Activated CD4-positive, alpha-beta T cell treated with anti-CD3 and anti-CD28 coated beads, Interleukin-2, Interleukin-4, amounts not matched to agents 100 ng/mL and 50 ng/mL, durations not matched to agents 16 hours and 8 hours (primary cell): ENCODE results near the gene TNIP1.

ENCODE experiments used
- DNase-seq: peaks from one replicate; pipeline ENCODE4 v3.0.0-alpha.2; 2020; ENCODE audit warnings: low spot score

TNIP1 gene

DNA sequence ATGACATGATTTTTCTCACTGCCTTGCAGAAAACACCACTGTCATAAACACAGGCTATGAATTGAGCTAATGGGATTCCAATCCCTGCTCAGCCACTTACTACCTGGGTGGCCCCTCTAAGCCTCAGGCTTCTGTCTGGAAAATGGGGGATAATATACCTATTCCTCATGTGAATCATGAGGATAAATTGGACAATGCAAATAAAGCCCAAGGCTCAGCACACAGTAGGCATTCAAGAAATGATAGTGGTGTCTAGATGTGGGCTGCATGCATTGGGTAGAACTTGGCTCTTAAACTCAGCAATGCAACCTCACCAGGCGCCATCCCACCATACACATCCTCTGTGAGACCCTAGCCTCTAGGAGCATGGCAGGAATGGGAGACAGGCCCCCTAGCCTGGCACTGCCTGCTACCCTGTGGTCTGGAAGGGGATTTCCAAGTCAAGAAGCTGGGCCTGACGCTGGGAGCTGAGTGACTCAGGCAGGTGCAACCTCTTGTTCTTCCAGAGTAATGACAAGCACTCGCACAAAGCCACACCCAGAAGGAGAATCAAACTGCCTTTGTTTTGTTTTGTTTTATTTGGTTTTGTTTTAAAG lies 2.3 kb upstream of the TNIP1 start:
- peak; percentile 83 for DNase-seq

DNA sequence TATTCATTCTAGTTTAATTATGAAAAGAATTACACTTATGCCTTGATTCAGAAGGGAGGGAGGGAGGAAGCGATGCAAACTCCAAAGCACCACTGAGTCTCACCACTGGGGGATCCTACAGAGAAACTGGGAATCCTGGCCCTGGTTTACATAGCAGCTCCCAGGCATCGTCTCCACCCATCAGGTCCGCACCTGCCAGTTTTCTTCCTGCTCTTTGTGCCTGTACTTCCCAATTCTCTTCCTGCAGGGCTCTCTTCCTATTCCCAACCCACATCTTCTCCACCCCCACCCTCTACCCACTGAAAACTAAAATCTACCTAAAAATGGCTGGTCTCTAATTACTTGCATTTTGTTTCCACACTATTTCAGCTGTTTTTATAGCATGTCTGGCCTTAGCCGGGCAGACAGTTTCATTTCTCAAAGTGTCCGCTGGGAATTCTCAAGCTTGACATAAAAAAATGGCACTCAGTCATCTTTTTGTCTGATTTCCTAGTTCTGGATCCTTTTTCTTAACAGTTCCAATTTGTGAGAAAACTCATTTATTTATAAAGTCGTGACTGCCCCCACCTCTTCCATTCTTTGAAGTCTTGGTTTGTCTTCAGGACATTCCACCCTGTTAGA lies 1.6 kb upstream of the TNIP1 start:
- DNase-seq, result no peak

DNA sequence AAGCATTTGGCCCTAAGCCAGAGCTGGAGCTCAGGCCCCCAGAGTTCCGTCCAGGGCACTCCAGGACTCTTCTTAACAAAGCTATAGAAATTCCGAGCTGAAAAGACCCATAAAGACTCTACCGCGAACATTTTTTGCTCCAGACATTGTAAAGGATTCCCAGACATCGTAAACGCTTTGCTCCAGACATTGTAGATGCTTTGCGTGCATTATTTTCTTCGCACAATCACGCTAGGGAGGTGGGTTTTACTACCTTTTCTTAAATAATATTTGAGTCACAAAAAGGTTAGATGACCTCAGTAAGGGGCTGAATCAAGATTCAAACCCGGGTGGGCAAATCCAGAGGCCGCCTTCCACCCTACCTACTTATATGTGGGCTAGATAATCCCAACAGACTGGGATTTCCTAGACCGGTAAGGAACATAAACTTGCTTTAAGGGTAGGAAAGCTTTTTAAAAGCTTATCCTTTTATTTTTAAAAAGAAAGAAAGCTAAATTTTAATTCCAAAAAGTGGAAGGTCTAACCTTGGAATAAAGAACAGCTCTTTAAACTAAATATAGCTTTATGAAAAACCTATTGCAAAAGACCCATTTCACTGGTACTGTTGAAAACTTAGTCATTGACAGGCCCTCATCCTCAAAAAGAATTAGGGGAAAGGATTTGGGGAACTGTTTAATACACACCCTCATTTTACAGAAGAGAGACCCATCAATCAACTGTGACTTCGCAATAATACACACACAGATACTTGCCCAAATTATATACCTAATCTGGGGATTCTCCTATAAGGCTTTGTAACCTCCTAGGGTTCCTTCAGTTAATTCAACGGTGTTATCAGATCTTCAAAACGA lies 822 bp upstream of the TNIP1 start:
- no peak for DNase-seq

DNA sequence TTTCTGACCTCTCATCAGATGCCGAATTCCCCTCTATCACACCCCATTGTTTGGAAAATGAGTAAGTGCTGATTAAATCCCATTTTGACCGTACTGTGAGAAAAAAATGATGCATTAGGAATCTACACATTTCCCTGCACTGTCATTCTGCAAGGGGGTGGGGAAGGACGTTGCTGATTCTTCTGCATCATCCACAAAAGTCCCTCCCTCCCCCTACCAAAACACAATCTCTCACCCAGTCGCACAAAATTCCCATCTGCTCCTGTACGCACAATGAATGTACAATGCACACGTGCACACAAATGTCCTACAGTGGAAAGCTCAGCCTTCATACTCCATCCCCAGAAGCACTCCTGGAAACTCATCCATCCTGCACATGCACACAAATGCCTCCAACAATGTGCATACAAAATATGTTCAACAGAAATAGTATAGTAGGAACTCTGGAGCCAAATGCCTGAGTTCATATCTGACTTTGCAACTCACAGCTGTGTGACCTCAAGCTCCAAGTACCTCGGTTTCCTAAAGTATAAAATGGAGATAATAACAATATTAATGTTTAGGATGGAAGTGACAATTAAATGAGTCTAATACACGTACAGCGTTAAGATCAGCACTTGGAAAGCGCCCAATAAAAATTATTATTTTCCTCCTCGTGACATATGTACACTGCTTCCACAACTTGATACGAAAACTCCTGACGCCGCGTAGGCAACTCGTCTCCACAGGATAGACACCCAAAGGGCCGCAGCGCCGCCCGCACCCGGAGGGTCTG lies 809 bp downstream of the TNIP1 start:
- peak; percentile 59 for DNase-seq

DNA sequence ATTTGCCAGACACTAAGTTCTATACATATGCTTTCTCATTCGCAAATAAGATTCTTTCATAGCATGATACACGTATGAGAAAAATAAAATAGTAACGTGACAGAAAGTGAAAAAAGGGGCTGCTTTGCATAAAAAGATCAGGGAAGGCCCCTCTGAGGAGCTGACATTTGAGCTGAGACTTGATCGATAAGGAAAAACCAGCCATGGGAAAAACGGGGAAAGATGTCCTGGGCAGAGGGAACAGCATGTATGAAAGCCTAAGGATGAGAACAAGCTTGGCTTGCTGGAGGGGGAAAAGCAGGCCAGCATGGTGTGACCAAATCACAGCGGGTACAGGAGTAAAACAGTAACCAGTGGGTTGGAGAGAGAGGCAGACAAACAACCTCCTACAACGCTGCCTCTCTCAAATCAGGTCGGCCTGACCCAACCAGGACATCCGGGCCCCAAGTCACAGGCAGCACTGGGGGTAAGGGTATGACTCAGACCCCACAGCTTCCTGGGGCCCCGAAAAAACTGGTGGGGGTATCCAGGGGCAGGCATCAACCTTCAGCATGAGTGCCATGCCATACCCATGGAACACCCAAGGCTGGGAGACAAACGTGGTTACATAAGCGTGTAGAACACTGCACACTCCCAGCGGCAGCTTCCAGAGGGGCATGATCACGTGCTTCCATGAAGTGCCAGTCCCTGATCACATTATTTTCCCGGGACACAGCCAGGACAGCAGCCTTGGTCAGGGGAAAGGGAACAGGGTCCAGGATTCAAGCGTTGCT lies 2.2 kb downstream of the TNIP1 start:
- peak; percentile 90 for DNase-seq

DNA sequence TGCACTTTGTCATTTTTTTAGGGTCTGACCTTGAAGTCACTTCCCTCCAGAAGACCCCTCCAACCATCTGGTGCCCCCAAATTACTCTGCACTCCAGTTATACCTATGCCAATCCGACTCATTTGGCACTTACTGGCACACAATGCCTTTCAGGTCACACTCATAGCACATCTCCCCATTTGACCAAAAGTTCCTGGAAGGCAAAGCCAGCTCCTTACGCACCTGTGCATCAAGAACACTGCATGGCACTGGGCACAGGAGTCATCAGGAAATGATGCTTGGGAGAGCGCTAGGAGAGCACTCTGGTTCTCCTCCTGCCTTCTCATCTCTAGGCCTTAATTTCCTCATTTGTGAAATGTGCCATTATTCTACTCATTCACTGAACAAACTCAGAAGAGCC lies 2.9 kb downstream of the TNIP1 start:
- peak; percentile 47 for DNase-seq

DNA sequence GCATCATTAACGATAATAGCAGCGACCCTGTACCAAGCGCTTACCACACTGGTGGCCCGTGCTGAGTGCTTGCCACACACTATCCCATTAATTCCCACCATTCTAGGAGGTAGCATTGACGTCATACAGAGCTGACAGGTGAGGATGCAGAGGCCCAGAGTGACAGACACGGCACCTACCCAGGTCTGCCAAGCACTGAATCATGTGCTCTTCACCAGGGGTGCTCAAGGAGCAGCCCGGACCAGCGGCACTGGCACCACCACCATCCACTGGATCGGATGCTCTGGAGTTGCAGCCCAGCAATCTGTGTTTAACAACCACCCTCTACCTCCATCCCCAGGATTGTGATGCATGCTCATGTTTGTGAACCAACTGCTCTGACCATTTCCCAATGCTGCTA lies 3.4 kb downstream of the TNIP1 start:
- DNase-seq, result no peak

DNA sequence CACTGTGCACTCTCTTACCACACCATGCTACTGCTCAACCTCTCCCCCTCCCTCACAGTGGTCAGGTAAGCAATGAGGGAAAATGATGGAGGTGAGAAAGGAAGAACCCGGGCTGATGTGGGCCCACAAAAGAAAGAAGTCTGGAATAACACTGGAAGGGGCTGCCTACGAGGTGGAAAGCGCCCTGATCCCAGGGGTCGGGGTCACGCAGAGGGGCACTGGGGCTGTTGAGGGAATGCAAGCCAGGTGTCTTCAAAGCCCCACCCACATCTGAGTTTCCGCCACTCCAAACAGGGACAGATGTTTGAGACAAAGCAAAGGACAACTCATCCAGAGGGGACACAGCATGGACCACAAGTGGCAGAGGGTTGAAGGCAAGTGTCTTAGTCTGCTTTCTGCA lies 4.2 kb downstream of the TNIP1 start:
- no peak for DNase-seq

DNA sequence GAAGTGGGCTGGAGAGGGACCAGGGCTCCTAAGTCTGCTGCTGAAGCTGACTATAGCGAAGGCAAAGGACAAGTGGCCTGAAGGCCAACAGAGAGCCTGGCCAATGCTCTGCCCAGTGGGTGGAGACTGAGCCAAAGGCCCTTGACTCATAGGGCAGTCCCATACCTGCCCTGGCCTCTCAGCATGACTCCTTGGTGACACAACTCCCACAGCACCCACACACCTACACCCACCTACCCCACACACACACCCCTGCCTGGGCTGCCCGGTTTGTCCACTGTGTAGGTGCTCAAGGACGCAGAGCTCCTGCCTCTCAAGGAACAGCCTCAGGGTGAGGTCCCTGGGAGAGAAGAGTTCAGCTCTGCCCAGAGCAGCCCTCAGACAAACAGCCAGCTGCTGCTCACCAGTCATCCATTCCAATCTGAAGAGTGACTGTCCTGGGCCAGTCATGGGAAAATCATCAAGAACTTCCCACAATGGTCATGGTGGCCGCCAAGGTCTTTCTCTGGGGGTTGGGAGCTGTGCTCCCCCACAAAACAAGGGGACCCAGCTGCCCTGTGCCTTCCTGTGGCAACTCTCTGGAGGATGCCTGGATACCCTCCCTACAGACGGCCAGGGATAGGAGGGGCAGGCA lies 5.0 kb downstream of the TNIP1 start:
- DNase-seq, result no peak

DNA sequence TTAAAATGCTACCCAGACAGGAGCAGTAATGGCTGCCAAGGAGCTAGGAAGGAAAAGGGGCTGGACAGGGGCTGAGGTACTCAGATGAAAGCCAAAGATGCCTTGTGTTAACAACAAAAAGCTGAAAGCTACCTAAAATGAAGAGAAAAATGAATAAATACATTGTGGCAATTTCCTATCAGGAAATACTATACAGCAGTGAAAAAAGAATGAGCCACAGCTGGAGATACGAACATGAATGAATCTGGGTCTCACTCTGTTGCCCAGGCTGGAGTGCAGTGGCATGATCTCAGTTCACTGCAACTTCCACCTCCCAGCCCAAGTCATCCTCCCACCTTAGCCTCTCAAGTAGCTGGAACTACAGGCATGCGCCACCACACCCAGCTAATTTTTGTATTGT lies 6.3 kb downstream of the TNIP1 start:
- no peak for DNase-seq

DNA sequence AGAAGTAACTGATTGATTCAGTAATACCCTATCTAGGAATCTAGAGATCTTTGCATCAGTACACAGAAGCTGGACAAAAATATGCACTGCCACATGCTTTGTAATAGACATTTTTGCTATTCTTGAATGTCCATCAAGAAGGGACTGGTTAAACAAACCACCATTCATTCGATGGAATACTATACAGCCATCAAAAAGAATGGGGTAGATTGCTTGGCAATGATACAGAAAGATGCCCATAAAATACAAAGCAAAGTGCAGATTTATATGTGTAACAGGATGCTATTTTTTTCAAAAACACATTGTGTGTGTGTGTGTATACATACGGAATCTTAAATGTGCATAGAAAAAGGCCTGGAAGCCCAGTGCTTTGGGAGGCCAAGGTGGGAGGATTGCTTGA lies 7.6 kb downstream of the TNIP1 start:
- no peak for DNase-seq

DNA sequence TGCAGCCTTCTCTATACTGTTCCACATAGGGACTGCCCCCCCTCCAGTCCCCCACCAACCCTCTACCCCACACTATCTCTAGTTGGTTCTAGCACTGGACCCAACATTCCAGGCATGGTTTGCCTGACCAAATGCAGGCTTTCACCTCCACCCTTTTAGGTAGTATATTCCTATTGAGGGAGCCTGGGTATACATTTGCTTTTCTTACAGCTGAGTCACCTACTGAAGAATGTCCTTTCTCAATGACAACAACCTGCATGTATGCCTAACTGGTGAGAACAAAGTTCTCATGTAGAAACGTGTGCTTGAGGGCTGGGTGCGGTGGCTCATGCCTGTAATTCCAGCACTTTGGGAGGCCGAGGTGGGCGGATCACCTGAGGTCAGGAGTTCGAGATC lies 8.2 kb downstream of the TNIP1 start:
- no peak for DNase-seq

DNA sequence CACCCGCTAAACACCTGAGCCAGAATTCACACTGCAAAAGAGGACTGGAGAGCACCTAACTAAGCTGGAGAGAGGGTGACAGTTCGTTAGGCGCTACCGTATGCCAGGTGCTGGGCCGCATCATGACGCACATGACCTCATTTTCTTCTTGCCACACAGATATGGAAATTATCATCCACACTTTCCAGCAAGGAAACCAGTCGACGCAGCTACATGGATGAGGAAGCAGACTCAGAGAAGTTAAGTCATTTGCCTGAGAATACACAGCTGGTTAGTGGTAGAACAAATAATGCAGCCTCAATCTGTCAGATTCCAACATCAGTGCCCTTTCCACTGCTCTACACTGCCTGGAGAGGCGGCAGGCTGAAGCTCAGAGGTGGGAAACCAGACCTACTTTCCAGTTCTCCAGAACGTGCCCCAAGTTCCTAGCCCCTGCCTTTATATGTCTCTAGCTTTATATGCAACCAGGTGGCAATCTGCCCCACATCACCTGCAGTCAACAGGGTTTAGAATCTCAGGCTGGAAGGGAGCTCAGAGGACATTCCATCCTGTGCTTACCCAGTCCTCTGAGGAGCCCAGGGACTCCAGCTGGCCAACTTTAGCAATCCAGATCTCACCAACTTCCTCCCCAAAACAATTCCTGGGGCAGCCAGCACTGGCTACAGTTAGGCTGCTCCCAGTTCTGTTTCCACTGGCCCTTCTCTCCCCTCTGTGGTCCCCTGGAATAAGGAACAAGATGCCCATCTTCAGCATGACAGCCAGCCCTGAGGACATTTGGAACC lies 8.8 kb downstream of the TNIP1 start:
- no peak for DNase-seq

DNA sequence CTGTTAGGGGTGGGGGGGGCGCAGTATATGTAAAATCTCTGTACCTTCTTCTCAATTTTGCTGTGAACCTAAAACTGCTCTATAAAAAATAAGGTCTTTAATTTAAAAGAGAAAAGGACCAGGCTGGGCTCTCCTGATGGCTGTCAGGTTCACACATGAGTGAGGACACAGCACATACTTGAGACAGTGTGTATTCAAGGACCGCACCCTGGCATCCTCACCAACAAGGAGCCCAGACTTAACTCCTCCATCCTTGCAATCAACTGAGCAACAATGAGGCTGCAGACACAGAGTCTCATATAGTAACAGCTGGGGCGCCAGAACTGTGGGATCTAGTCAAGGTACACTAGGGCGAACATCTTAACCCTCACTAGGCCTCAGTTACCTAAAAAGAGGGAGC lies 9.8 kb downstream of the TNIP1 start:
- no peak for DNase-seq

DNA sequence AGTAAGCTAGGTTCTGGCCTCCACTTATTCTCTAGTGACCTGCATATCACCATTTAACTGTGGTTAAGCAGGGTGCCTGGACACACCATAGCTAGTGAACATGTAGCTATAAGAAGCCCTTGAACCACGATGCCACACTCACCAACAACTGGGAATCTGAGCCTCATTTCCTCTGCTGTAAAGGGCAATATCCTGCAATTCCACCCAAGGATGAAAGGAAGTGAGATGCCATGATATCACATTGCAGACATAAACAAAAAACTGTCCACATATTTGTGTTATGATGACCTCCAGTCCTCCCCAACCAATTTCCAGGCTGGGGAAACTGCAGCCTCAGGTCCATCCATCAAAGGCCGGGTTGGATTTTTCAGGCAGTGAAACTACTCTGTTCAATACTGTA lies 10.4 kb downstream of the TNIP1 start:
- DNase-seq, result no peak

DNA sequence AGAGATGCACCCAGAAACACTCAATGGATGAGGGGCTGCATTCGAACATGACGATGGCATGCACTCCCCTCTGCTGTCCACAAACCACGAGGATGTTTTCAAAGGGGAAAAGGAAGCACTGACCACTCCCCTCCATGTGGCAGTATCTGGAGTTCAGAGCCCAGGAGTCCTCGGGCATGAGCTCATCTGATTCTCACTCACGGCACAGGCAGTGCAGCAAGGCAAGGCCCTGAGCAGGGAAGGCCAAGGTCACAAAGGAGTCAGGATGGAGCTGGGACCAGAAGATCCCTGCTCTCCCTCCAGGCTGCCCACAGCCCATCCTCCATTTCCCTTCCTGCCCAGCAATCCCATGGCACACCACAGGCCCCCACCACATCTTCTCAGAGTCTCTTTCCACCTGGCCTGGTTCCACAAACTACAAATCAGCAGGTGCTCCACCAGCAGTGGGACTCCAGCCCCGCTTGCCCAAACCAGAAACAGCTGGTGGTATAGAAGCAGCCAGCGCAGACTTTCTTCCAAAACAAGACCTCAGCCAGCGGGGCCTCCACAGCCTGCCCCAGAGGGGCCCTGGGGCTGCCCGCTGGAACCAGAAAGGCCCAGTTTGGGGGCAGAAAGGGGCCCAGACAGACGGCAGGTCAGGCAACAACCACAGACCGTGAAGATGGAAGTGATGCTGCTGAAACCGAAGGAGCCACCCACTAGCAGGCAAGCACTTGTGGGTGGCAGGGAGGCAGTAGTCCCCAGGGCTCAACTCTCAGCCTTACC lies 12.2 kb downstream of the TNIP1 start:
- DNase-seq, result no peak

DNA sequence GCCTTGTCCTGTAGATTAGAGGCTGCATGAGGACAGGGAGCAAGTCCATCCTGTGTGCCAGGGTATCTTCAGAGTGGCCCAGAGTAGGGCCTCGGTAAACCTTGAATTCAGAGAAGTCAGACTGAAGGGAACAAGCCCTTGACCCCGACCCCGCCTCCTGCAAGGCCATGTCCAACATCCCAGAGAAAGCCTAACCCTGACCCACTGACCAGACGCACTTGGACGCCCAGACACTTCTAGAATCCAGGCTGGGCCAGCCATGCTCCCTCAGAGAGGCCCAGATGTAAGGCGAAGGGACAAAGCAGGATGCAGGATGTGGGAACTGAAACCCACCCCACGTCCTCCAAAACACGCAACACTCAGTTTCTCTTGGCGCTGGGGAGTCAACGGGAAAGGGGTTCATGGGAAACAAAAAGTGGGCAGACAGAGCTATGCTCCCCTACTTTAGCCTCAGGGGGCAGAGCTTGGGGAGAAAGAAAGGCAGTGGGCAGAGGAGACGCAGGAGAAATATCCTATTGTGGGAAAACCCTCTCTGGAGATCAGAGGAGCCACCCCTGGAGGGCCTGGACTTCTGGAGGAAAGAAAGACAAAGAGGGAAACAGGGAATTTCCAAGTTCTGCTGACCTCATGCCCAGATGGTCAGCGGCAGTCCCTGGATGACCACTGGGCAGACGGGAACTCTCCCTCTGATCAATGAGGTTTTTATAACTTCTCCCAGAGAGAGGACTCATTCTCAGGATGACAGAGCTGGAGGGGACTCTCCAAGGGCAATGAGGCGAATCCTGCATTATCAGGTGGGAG lies 13.0 kb downstream of the TNIP1 start:
- no peak for DNase-seq

DNA sequence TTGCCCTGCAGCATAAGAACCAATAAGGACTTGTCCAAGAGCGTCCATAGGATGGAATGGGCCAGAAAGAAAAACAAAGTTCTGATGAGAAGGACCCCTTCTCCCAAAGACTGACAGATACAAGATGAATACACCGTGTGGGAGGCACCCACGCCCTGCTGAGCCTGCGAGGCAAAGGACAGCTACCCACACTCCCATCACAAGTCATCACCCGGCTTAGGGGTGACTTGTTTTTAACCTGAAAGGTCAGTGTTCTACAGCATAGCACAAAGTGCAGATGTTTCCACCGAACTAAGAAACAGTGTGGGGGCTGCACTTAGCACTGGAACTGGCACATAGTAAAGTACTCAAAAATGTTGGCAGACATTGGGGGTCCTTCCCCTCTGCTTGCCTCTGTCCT lies 13.9 kb downstream of the TNIP1 start:
- no peak for DNase-seq

DNA sequence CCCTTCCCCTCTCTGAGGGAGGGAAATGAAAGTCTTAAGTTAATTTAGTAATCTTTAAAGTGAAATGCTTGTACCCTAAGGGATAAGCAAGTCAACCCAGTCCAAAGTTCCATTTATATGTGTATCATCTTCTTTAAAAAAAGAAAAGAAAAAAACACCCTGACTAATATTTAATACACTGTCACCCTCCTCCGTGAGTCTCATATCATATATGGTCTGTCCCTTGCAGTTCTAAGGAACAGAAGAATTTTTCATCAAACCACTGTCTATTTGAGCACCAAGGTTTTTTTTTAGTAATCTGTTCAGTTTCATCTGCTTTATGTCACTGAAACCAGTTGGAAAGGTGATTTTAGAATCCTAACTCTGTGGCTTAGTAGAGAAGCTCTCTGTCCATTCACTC lies 15.2 kb downstream of the TNIP1 start:
- no peak for DNase-seq
